RCC 7860 (cell line): ENCODE data around the gene HOMER2.
"Not testable (repeated sequence)": the region's sequence is repeated elsewhere in the genome, so short reads cannot be mapped to it uniquely, and the experiment has no call there.

Experiments
- DNase-seq: peaks from one replicate; pipeline ENCODE4 v3.0.0-alpha.2; 2015; ENCODE audit warnings: low spot score
- FAIRE-seq: peaks from 2 replicates; lab custom pipeline; 2012; peaks lifted over from hg19 to GRCh38; lab: Jason Lieb, UNC

The HOMER2 gene

DNA sequence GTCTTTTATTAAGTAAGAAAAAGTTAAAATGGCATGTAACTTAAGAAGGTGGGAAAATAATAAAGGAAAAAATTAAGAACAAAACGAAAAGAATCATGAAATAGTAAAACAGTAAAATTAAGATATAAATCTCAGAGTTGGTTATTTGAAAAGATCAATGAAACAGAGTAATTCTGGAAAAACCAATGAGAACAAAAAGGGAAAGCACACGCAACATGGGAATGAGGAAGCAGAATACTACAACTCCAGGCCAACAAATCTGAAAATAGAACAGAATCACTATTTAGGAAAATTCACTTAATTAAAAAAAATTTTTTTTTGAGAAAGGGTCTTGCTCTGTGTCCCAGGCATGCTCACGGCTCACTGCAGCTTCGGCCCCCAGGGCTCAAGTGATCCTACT lies 112.4 kb downstream of the HOMER2 start:
- FAIRE-seq, result no peak
- no peak for DNase-seq

DNA sequence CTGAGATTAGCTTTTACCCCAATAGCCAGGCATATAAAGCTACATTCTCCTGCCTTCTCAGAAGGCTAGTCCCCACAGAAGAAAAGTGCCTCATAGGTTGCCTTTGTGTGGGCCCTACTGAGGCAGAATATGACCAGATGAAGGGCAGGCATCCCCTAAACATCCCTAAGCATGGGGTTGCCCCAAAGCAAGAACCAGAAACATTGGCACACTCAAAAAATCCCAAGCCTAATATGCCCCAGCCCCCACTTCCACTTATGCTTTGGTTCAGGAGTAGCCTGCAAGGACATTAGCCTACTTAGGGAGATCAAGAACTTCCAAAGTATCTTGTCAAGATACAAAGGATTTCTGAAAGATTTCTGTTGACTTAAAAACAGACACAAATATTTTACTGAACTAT lies 113.4 kb downstream of the HOMER2 start:
- FAIRE-seq (no peak), DNase-seq (no peak)

DNA sequence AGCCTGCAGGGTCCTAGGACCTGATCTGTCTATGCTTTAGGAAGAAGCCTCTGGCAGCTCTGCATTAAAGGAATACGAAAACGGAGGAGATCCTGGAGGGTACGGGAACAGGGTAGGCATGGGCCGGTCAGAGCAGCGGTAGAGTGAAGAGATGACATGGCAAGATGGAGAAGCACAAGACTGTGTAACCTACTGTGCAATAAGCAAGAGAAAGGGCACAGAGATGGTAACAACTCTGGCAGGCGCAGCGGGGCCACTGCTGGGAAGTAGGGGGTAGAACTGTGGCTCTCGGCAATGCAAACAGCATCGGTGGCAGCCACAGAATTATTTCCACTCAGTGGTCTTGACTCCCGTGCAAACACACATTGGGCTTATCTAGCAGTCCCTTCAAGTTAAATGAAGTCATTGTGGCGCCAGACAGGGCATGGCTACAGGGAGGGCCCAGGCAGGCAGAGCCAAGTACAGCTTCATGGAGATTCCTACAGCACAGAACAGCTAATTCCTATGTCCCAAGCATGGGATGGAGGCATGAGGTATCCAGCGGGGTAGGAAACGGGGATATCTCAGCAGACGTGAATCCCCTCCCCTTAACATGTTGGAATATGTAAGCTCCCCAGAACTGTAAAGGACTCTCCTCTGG lies 114.3 kb downstream of the HOMER2 start:
- no peak for DNase-seq
- no peak for FAIRE-seq

DNA sequence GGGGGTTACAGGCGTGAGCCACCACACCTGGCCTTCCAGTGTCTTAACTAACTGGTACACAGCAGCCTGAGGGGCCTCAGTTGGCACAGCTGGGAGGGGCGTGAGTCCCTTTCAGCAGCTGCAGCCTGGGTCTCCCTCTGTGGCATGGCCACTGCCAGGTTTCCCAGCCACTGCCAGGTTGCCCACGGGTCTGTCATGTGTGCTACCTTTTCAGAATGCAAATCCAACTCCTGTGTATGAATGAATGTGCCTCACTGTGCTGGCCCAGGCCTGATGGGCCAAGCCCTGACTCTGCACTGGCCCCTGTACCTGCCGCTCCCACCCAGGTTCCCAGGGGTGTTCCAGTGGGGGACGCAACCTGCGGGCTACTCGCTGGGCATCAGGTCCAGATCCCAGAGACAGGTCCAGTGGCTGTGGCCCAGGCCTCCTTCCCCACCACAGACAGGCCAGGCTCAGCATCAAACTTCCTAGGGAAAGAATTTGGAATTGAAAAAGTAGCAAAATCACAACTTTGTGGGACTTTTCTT lies 117.1 kb downstream of the HOMER2 start:
- FAIRE-seq (no peak), DNase-seq (no peak)

DNA sequence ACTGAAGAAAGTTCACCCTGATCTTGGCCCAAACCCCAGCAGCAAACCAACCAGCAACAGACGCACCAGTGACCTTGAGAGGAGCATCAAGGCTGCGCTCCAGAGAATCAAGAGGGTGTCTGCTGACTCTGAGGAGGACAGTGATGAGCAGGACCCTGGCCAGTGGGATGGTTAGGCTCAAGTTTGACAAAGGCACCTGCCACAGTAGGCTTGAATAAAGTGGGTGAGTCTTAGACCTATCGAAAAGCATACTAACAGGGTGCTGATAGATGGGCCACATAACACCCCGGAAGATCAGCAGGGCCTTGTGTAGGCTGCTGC lies 119.2 kb downstream of the HOMER2 start:
- FAIRE-seq (no peak), DNase-seq (no peak)

DNA sequence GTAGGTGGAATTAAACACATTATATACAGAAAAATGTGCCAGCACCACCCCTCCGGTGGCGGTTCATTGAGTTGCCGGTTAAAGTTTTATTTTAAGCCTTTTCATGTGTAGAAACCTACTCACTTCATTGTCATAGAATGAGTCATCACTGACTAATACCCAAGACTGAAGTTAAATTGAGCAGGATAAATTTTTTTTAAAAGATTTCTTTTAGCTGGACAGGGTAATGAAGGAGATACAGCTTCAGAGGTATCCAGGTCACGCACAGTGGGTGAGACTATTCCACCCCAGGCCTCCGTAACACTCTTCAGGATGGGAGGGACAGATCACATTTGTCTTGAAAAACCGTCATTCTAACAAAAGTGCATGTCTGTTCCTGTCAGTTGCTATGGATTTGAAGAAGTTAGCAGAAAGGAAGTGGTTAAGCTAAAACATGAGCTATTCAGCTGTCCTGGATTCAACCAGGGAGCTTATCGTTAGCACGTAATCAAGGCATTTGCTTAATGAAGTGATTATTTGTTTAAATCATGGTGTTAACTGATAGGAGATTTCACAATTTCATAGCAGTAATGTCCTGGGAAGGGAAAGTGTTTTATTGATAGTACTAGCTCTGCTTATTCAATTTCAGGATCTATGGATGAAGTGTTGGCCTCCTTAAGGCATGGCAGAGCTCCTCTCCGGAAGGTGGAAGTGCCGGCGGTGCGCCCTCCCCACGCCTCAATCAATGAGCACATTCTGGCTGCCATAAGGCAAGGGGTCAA lies 119.7 kb downstream of the HOMER2 start:
- peak; percentile 99 for FAIRE-seq

DNA sequence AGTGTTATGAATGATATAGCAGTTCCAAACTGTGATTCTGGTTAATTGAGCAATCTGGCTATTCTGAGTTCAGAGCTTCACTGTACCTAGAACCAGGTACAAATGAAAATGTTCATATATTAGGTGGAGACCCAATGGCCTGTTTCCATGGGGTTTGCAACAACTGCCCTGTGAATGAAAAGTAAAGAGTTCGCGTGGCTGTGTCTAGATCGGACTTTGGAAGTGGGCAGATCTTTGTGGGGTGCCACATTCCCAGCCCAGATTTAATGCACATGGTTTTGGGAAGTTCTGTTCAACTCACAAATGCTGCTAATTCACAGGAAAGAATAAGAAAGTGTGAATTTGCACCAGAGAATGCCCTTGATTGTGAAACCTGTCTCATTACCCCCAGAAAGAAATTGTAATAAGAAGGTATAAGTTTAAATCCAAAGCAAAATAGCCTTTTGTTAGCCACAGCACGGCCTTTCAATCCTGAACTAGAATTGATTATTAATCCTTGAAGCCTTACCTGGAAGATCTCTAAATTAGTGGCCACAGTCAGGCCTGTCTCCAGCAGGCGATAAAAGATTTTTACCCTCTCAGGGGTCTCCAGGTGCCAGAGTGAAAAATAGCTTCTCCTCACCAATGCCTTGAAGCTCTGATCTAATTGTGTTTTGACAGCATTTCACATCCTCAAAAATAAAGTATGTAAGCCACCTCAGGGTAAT lies 120.5 kb downstream of the HOMER2 start:
- FAIRE-seq, result no peak
- DNase-seq, result no peak

More for the DNA sequence above, 119.7 kb downstream of the HOMER2 start:
- peak; percentile 98 for DNase-seq

DNA sequence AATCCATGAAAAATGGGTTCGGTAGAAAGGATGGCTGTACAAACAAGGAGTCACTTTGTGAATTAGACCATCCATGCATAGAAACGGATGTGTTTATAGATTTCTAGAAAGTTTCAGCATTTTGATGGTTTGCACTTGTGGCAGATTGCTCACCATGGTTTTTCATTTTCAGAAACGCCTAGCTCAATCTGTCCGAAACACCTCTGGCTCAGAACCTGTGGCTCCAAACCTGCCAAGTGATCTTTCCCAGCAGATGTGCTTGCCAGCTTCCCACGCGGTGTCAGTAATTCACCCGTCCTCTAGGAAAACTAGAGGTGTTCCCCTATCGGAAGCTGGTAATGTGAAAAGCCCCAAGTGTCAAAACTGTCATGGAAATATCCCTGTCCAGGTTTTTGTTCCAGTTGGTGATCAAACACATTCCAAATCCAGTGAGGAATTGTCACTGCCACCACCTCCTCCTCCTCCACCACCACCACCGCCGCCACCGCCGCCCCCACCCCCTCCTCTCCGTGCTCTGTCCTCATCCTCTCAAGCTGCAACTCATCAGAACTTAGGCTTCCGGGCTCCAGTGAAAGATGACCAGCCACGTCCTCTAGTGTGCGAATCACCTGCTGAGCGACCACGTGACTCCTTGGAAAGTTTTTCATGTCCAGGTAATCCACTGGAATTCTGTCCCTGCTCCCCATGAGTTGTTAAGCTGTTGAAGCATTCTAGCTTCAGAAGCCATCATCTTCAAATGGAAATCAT lies 121.9 kb downstream of the HOMER2 start:
- DNase-seq, result peak; percentile 83
- FAIRE-seq, result peak; percentile 10

DNA sequence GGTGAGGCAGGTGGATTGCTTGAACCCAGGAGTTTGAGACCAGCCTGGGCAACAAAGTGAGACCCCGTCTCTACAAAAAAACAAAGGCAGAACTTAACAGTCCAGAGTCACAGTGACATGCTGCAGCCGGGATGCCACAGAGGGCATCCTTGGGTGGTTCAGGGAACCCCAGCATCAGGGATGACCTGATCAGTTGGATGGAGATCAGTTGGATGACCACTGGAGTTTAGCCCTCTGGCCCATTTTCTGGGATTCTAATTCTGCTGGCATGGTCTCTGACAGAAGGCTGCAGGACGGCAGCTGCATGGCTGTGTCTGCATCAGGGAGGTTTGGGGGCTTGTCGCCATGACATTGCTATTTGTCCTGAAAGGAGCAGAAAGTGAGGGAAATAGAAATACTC lies 123.3 kb downstream of the HOMER2 start:
- DNase-seq (no peak), FAIRE-seq (no peak)

DNA sequence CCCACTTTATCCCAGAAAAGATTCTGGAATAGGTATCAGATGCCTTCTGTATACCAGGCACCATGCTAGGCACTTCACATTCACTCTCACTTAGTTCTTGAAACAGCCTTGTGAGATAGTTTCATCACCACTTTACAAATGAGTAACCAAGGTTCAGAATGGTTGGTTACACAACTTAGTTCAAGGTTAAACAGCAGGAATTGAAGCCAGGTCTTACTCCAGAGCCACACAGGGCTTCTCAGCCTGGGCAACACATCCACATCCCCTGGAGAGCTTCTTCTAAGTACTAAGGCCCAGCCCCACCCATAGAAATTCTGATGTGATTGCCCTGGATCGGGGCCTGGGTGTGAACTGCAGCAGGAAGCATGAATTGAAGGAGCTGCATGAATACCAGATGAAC lies 124.4 kb downstream of the HOMER2 start:
- FAIRE-seq, result peak; percentile 83

DNA sequence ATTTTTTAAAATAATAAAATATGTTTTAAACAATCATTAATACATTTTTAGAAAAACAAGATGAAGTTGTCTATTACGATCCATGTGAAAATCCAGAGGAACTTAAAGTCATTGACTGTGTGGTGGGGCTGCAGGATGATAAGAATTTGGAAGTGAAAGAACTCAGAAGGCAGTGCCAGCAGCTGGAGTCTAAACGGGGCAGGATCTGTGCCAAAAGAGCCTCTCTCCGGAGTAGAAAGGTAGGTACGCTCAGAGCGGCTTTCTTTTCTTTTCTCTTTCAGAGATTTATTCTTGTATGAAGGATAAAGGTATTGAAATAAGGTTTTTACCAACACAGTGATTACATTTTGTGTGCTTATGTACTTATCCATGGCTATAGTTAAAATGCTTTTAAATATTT lies 129.5 kb downstream of the HOMER2 start:
- DNase-seq (no peak), FAIRE-seq (no peak)

More for the DNA sequence above, 124.4 kb downstream of the HOMER2 start:
- DNase-seq, result peak; percentile 52

DNA sequence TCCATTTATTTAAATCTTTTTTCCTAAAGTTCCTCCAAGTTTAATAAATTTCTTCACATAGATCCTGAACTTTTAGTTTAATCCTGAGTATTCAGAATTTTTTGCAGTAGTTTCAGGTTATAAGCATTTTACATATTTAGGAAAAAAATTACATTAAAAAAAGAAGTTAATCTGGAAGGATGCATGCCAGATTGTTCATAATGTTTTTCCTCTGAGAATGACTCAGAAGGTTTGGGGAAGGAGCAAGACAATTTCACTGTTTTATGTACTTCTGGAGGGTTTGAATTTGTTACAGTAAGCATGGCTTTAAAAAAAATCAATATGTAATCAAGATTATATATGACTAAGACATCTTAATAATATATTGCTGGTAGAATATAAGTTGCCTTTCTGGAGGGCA lies 130.7 kb downstream of the HOMER2 start:
- FAIRE-seq, DNase-seq: not testable (repeated sequence)

DNA sequence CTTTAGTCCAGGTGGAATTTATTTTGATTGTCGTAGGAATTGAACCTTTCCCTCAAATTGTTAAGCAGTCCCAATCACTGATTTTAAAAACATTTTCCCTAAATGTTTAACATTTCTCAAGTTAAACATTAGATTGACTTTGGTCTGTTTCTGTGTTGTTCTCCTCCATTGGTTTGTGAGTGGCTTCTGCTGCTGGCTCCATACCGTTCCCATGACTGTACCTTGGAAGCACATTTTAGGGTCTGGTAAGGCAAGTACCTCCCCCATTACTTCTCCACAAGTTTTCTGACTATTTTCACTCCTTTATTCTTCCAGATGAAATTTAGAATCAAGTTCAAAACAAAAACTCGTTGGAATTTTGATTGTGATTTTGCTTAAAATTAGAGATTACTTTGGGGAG lies 131.1 kb downstream of the HOMER2 start:
- peak; percentile 96 for FAIRE-seq
- peak; percentile 62 for DNase-seq

DNA sequence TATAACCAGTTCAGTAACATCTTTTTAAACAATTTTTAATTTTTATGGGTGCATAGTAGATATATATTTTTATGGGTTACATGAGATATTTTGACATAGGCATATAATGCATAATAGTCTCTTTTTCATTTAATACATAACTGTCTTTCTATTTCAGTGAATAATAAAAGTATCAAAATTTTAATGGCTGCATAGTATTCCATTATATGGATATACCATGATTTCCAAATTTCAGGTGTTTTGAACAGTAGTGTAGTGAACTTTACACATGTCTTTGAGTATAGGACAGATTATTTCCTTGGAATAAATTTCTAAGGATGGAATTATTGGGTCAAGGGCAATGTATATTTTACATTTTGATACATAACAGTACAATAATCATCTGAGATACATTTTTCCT lies 132.4 kb downstream of the HOMER2 start:
- DNase-seq (no peak), FAIRE-seq (no peak)

DNA sequence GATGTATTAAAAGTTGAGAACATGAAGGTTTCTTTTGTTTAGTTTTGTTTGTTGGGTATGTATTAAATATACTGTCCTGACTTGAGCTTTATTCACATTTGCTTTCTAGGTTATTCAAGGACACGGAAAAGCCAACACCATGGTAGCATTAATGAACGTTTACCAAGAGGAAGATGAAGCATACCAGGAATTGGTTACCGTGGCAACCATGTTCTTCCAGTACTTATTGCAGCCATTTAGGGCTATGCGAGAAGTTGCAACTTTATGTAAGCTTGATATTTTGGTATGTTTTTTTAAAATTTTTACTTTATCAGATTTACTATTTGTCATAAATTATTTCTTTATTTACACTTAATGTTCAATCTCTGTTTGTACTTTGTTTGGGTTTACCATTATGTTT lies 139.5 kb downstream of the HOMER2 start:
- no peak for FAIRE-seq
- DNase-seq, result no peak

DNA sequence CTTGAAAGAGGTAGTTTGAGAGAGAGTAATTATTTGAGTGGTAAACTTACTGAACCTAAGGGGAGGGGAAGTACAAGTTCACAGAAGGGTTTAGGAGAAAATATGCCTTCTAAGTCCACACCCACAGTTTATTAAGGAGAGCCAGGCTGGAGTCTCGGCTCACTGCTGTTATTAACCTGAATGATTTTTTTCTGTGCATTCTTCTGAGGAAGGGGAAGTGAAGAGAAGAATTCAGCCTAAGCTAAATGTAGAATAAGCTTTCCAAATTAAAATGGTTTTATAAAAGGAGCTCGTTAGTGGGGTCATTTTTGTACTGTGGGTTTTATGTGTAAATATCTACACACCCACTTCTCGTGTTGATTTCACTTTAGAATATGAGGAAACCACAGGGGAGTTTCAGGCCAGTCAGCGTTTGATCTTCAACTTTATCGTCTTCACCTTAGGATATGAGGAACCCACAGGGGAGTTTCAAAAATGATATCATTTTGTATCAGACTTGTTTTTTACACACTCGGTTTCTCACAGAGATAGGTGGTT lies 141.6 kb downstream of the HOMER2 start:
- FAIRE-seq, result peak; percentile 30
- no peak for DNase-seq

DNA sequence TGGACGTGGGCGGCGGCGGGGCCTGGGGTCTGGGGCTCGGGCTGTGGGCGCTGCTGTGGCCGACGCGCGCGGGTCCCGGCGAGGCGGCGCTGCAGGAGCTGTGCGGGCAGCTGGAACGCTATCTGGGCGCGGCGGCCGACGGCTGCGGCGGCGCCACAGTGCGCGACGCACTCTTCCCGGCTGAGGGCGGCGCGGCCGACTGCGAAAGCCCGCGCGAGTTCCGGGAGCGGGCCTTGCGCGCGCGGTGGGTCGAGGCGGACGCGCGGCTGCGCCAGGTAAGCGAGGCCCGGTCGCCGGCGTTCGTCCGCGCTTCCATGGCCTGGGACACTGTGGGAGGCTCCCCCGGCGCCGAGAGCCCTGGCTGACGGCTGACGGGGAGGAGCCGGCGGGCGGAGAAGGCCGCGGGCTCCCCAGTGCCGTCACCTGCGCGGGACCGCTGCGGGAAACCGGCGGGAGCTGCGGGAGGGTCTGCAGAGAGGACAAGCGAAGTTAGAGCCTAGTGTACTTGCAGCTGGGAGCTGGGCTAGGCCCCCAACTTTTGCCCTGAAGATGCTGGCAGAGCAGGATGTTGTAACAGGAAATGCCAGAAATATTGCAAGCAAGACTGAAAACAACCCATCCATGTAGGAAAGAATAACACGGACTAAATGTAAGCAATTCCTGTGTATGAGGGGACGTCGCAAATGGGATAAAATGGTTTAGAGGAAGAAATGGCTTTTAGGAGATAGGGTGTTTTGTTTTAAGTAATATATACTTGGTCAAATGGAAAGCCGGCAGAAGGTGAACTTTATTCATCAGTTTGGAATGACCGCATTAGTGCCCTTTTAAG lies 142.2 kb downstream of the HOMER2 start:
- FAIRE-seq, result no peak
- DNase-seq, result peak; percentile 23

DNA sequence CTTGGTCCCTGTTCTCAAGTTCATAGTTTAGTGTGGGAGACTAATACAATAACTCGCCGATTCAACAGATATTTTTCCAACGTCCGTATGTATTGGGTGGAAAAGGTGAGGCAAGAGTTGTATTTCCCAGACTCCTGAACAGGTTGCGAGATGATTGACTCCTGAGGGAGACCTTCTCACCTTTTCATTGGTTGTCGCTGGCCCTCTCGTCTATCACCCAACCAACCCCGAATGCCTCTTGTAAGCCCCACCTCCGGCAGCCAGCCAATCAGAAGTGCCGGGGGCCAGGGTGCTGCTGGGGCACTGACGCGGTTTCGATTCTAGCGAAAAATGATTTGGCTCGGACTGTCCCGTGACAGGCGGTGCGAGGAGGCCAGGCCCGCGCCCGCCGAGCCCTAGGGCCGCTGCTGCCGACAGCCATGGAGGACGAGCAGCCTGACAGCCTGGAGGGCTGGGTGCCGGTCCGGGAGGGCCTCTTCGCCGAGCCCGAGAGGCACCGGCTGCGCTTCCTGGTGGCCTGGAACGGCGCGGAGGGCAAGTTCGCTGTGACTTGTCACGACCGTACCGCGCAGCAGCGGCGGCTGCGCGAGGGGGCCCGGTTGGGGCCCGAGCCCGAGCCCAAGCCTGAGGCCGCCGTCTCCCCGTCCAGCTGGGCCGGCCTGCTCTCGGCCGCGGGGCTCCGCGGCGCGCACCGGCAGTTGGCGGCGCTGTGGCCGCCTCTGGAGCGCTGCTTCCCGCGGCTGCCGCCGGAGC lies 143.0 kb downstream of the HOMER2 start, which contains the start of gene WHAMM:
WHAMM (plus strand) TSS at position 321 of the 753 bp plus-strand sequence; CDS start at position 420, 99 bp downstream.
- DNase-seq (peak; percentile 94), FAIRE-seq (peak; percentile 88)

DNA sequence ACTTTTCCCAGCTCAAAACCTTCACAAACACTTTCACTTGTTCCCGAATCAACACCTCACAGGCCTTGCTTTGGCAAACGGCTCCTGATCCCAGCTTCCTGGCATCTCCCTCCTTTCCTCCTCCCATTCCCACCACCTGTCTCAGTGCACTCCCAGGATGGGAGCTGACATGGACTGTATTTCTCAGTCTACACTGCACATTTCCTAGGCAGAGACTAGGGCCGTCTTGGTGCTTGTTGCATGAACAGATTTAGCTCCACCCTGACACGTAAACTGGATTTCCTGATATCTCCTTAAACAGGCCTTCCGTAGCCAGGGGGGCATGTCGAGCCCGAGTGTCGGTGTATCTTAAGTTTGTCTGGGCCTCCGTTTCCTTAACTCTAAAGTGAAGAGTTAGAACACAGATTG lies 143.9 kb downstream of the HOMER2 start:
- no peak for FAIRE-seq
- no peak for DNase-seq
